Liver (tissue), 9 donors: ENCODE measurements around the gene TFB1M. TPM values are rescaled to one million over a fixed set of nuclear protein-coding genes. Genes with fewer than 3 reads are reported as not detected.

ENCODE experiments used
- DNase-seq: peaks from one replicate; pipeline ENCODE4 v3.0.0-alpha.2; 2017; ENCODE audit warnings: low spot score
- H3K27ac ChIP-seq, 2 donors: one replicate each; pipeline ENCODE4 v1.7.0; 2013; ENCODE audit warnings: inconsistent platforms in 2 of 2, low read length in 2 of 2, control low read depth in 1 of 2, low read depth in 1 of 2, mild to moderate bottlenecking in 1 of 2
- H3K27me3 ChIP-seq, 4 donors: one replicate each; pipeline versions ENCODE4 v1.6.1 to v1.7.0; 2013; ENCODE audit warnings: low read length in 3 of 4, inconsistent platforms in 1 of 4, mild to moderate bottlenecking in 1 of 4, moderate library complexity in 1 of 4; ENCODE audit not compliant: control insufficient read depth in 4 of 4, insufficient read depth in 4 of 4
- H3K36me3 ChIP-seq, 4 donors: one replicate each; pipeline versions ENCODE4 v1.6.1 to v1.7.0; 2013; ENCODE audit warnings: low read length in 3 of 4, mild to moderate bottlenecking in 3 of 4, low read depth in 1 of 4, moderate library complexity in 1 of 4; ENCODE audit not compliant: control insufficient read depth in 4 of 4, insufficient read depth in 3 of 4
- H3K4me1 ChIP-seq, 4 donors: one replicate each; pipeline versions ENCODE4 v1.6.1 to v1.7.0; 2013; ENCODE audit warnings: low read length in 3 of 4, mild to moderate bottlenecking in 3 of 4, moderate library complexity in 1 of 4; ENCODE audit not compliant: control insufficient read depth in 4 of 4, insufficient read depth in 4 of 4
- H3K4me3 ChIP-seq, 3 donors: one replicate each; pipeline versions ENCODE4 v1.6.1 to v1.7.0; 2013; ENCODE audit warnings: low read length in 3 of 3, control low read depth in 1 of 3, low read depth in 1 of 3, mild to moderate bottlenecking in 1 of 3
- H3K9ac ChIP-seq, 2 donors: one replicate each; pipeline ENCODE4 v1.7.0; 2013; ENCODE audit warnings: low read length in 2 of 2, mild to moderate bottlenecking in 2 of 2, moderate library complexity in 2 of 2, control low read depth in 1 of 2, low read depth in 1 of 2
- H3K9me3 ChIP-seq, 4 donors: one replicate each; pipeline versions ENCODE4 v1.6.1 to v1.7.0; 2013; ENCODE audit warnings: low read length in 3 of 4; ENCODE audit not compliant: control insufficient read depth in 4 of 4
- FOXA1 ChIP-seq: IDR thresholded peaks from 2 replicates; pipeline ENCODE4 v1.6.1; 2016; ENCODE audit warnings: antibody characterized with exemption
- FOXA2 ChIP-seq: IDR thresholded peaks from 2 replicates; pipeline ENCODE4 v1.6.1; 2016; ENCODE audit warnings: antibody characterized with exemption
- GABPA ChIP-seq, 2 donors: IDR thresholded peaks in 1 of 2; conservative IDR thresholded peaks in 1 of 2; 2 replicates each; pipeline ENCODE4 v1.6.1; 2016; ENCODE audit warnings: antibody characterized with exemption in 2 of 2, mild to moderate bottlenecking in 1 of 2, moderate library complexity in 1 of 2
- HNF4G ChIP-seq: IDR thresholded peaks from 2 replicates; pipeline ENCODE4 v1.6.1; 2016; ENCODE audit warnings: antibody characterized with exemption
- JUND ChIP-seq, 2 donors: IDR thresholded peaks; 2 replicates each; pipeline ENCODE4 v1.6.1; 2016; ENCODE audit warnings: antibody characterized with exemption in 2 of 2
- NR2F2 ChIP-seq: IDR thresholded peaks from 2 replicates; pipeline ENCODE4 v1.6.1; 2016; ENCODE audit warnings: antibody characterized with exemption
- RXRA ChIP-seq, 2 donors: IDR thresholded peaks; 2 replicates each; pipeline ENCODE4 v1.6.1; 2017 to 2018; ENCODE audit warnings: antibody characterized with exemption in 2 of 2, mild to moderate bottlenecking in 1 of 2
- SP1 ChIP-seq: IDR thresholded peaks from 2 replicates; pipeline ENCODE4 v1.6.1; 2018; ENCODE audit warnings: antibody characterized with exemption, mild to moderate bottlenecking
- TAF1 ChIP-seq: conservative IDR thresholded peaks from 2 replicates; pipeline ENCODE4 v1.6.1; 2016; ENCODE audit warnings: antibody characterized with exemption, mild to moderate bottlenecking
- WGBS: extraction: QIAGEN DNeasy Blood & Tissue Kit; methylation state at CpG from one replicate; pipeline ENCODE4 v1.1.7; 2013; 5-methylcytosine and 5-hydroxymethylcytosine counted together
- polyA plus RNA-seq, 2 donors: library from polyadenylated mRNA; stranded (reverse) in 1 of 2; unstranded in 1 of 2; fragments of 200-250 nt in 1 of 2; fragments of >200 nt in 1 of 2; fragmentation: Nextera tagmentation in 1 of 2; extraction: Ambion mirVana in 1 of 2; gene quantifications; one replicate each; pipeline versions ENCODE4 v1.2.1 to v1.2.3, GENCODE V29; 2013 to 2015
- total RNA-seq, 2 donors: library from RNA; depleted of rRNA; stranded (reverse); fragments of >200 nt; gene quantifications; one replicate each; pipeline ENCODE4 v1.2.3, GENCODE V29; 2014
- TF ChIP-seq, protein P1 (sequence below): IDR thresholded peaks from 2 replicates; pipeline ENCODE4 v1.6.1; 2016; ENCODE audit warnings: antibody characterized with exemption
- TF ChIP-seq, protein P2 (sequence below): IDR thresholded peaks from 2 replicates; pipeline ENCODE4 v1.6.1; 2016; ENCODE audit warnings: antibody characterized with exemption
- TF ChIP-seq, protein P3 (sequence below): IDR thresholded peaks from 2 replicates; pipeline ENCODE4 v1.6.1; 2016; ENCODE audit warnings: antibody characterized with exemption, mild to moderate bottlenecking
- donor health status: healthy.
- donor health status: healthy.
- donor health status: healthy.
- donor health status: healthy.
- donor health status: healthy.

Gene TFB1M
- total and polyA plus RNA-seq, 4 donors = 9.2 to 17.0 (median 12.6) TPM

DNA sequence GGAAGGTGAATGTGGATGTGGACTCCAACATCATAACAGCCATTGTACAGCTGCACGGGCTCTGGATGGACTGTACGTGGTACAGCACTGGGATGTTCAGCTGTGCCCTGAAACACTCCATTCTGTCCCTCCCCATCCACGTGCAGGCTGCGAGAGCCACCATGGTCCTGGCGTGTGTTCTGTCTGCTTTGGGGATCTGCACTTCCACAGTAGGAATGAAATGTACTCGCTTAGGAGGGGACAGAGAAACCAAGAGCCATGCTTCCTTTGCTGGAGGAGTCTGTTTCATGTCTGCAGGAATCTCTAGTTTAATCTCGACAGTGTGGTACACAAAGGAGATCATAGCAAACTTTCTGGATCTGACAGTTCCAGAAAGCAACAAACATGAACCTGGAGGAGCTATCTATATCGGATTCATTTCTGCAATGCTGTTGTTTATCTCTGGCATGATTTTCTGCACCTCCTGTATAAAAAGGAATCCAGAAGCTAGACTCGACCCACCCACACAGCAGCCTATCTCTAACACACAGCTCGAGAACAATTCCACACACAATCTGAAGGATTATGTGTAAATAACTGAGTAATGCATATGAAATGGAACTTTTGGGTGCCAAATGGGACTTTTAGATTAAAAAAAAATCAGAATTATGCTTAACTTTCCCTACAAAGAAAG is 38.3 kb downstream of the TFB1M start:
- no peak for DNase-seq
- no peak overlapping the region for H3K9ac ChIP-seq
- 94% methylated on average over 10 of the region's 10 CpGs for WGBS
- H3K36me3 ChIP-seq = peaks cover 0 to 16% (median 7%) of the 10 kb centered on the region in 4 donors
- H3K4me3 ChIP-seq = no peak overlapping the region
- peaks cover 0 to 1% (median 0%) of the 10 kb centered on the region in 4 donors for H3K4me1 ChIP-seq
- H3K27ac ChIP-seq = no peak overlapping the region
- no peaks in the 10 kb centered on the region for H3K9me3 ChIP-seq
- H3K27me3 ChIP-seq = no peaks in the 10 kb centered on the region
- no peak for TF ChIP-seq HNF4G
- TF ChIP-seq GABPA (IDR thresholded peaks at IDR 0.05 in 1 of 2, conservative IDR thresholded peaks at IDR 0.05 in 1 of 2) = no peak
- no peak for TF ChIP-seq JUND (IDR thresholded peaks at IDR 0.05)

DNA sequence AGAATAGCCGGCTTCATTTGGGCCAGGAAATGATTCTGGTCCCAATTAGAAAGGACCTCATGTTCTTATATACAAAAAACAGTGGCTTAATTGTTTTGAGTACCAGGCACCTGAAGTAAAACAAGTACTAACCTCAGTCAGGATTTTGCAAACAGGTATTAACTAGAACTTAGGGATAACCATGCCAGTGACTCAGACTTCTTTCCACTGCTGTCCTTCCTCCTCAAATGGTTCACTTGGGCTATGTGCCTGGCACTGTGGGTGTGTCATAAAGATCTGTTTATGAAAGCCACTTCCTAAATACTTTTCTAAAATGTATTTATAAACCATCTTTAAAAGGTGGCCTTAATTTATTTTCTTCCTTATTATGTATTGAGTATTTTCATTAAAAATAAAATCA is 39.8 kb downstream of the TFB1M start:
- TF ChIP-seq, protein P1, sequence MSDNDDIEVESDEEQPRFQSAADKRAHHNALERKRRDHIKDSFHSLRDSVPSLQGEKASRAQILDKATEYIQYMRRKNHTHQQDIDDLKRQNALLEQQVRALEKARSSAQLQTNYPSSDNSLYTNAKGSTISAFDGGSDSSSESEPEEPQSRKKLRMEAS = no peak
- TF ChIP-seq, protein P2, sequence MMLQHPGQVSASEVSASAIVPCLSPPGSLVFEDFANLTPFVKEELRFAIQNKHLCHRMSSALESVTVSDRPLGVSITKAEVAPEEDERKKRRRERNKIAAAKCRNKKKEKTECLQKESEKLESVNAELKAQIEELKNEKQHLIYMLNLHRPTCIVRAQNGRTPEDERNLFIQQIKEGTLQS = no peak
- no peak for TF ChIP-seq NR2F2
- no peak for TF ChIP-seq FOXA1
- no peak for TF ChIP-seq RXRA (IDR thresholded peaks at IDR 0.05)
- TF ChIP-seq, protein P3, sequence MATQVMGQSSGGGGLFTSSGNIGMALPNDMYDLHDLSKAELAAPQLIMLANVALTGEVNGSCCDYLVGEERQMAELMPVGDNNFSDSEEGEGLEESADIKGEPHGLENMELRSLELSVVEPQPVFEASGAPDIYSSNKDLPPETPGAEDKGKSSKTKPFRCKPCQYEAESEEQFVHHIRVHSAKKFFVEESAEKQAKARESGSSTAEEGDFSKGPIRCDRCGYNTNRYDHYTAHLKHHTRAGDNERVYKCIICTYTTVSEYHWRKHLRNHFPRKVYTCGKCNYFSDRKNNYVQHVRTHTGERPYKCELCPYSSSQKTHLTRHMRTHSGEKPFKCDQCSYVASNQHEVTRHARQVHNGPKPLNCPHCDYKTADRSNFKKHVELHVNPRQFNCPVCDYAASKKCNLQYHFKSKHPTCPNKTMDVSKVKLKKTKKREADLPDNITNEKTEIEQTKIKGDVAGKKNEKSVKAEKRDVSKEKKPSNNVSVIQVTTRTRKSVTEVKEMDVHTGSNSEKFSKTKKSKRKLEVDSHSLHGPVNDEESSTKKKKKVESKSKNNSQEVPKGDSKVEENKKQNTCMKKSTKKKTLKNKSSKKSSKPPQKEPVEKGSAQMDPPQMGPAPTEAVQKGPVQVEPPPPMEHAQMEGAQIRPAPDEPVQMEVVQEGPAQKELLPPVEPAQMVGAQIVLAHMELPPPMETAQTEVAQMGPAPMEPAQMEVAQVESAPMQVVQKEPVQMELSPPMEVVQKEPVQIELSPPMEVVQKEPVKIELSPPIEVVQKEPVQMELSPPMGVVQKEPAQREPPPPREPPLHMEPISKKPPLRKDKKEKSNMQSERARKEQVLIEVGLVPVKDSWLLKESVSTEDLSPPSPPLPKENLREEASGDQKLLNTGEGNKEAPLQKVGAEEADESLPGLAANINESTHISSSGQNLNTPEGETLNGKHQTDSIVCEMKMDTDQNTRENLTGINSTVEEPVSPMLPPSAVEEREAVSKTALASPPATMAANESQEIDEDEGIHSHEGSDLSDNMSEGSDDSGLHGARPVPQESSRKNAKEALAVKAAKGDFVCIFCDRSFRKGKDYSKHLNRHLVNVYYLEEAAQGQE = no peak
- TF ChIP-seq FOXA2 = no peak
- no peak for TF ChIP-seq HNF4G
- TF ChIP-seq GABPA (IDR thresholded peaks at IDR 0.05 in 1 of 2, conservative IDR thresholded peaks at IDR 0.05 in 1 of 2) = no peak
- no peak for TF ChIP-seq TAF1
- peaks cover 0 to 1% (median 0%) of the 10 kb centered on the region in 4 donors for H3K4me1 ChIP-seq
- H3K9me3 ChIP-seq = no peaks in the 10 kb centered on the region
- H3K4me3 ChIP-seq = no peak overlapping the region
- no peak overlapping the region for H3K9ac ChIP-seq
- WGBS = 97% methylated on average over 1 of the region's 1 CpG
- H3K27me3 ChIP-seq = no peaks in the 10 kb centered on the region
- no peak overlapping the region for H3K27ac ChIP-seq
- peaks cover 0 to 14% (median 7%) of the 10 kb centered on the region in 4 donors for H3K36me3 ChIP-seq
- no peak for DNase-seq

DNA sequence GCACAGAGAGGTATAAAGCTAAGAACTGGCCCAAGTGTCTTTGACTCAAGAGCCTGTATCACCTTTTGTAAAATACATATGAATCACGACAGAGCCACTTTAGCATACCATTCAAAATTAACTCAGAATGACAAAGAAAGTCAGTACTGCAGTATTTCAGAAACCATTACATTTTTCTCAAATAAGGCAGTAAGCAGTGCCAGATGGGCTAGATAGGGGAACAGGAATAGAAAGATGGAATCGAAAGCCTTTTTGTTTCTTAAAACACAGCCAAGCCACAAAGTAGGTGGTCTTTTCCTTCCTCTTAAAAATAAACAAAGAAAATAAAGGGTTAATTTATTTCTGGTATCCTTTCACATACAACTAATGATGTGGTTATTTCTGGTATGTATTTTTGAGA is 40.2 kb downstream of the TFB1M start:
- WGBS = 79% methylated on average over 2 of the region's 2 CpGs
- no peak overlapping the region for H3K9ac ChIP-seq
- no peaks in the 10 kb centered on the region for H3K27me3 ChIP-seq
- no peak overlapping the region for H3K27ac ChIP-seq
- no peaks in the 10 kb centered on the region for H3K9me3 ChIP-seq
- TF ChIP-seq HNF4G = no peak
- no peak for TF ChIP-seq SP1
- no peak overlapping the region for H3K4me3 ChIP-seq
- DNase-seq = no peak
- H3K4me1 ChIP-seq = peaks cover 0 to 1% (median 0%) of the 10 kb centered on the region in 4 donors
- H3K36me3 ChIP-seq = peaks cover 0 to 14% (median 5%) of the 10 kb centered on the region in 4 donors
